Endothelial cell of umbilical vein (primary cell): Measurements from ENCODE around the gene VEGFC. TPM values are rescaled to one million over a fixed set of nuclear protein-coding genes. Genes with fewer than 3 reads are reported as not detected.

Experiments
- BruUV-seq: library from RNA; stranded (reverse); fragments of 400-500 nt; replicated peaks from 2 replicates; lab custom pipeline; 2021; lab: Mats Ljungman, UMichigan
- CTCF ChIA-PET: fragments of 300-600, 350-600 bp; sonication (Branson Sonifier 250); formaldehyde crosslinking; loops from one replicate; lab custom pipeline; 2021; ENCODE audit warnings: antibody characterized with exemption, inconsistent platforms; lab: Charles Lee
- POLR2A ChIA-PET: fragments of 300-600, 350-600 bp; sonication (Branson Sonifier 250); formaldehyde crosslinking; loops from one replicate; lab custom pipeline; 2021; ENCODE audit warnings: antibody characterized with exemption, inconsistent platforms; lab: Charles Lee
- DNase-seq: peaks from one replicate; pipeline ENCODE4 v3.0.0-alpha.2; 2011; ENCODE audit warnings: low read depth, low spot score
- FAIRE-seq: peaks from 2 replicates; lab custom pipeline; 2011; peaks lifted over from hg19 to GRCh38; lab: Jason Lieb, UNC
- H2AFZ ChIP-seq: 2 replicates; pipeline ENCODE4 v1.6.0; 2012; ENCODE audit warnings: low read depth, low read length, control low read depth, inconsistent platforms
- H3K27ac ChIP-seq: 2 replicates; pipeline ENCODE4 v1.5.1; 2011; ENCODE audit warnings: low read depth, mild to moderate bottlenecking, control low read depth, low read length, moderate library complexity; ENCODE audit not compliant: insufficient read depth
- H3K27me3 ChIP-seq, 2 experiments: 2 replicates each; pipeline versions ENCODE4 v1.6.0 to v1.6.1; 2011; ENCODE audit warnings: low read length in 2 of 2, mixed read lengths in 1 of 2; ENCODE audit not compliant: control insufficient read depth in 2 of 2, insufficient read depth in 2 of 2
- H3K36me3 ChIP-seq, 2 experiments: 2 replicates in 1 of 2; 3 replicates in 1 of 2; pipeline ENCODE4 v1.5.1; 2011; ENCODE audit warnings: low read length in 2 of 2, mild to moderate bottlenecking in 1 of 2, moderate library complexity in 1 of 2; ENCODE audit not compliant: control insufficient read depth in 2 of 2, insufficient read depth in 2 of 2; ENCODE audit errors: extremely low read depth in 1 of 2
- H3K4me1 ChIP-seq: 3 replicates; pipeline ENCODE4 v1.5.1; 2011; ENCODE audit warnings: mild to moderate bottlenecking, low read length; ENCODE audit not compliant: control insufficient read depth, insufficient read depth; ENCODE audit errors: extremely low read depth
- H3K4me2 ChIP-seq: 2 replicates; pipeline ENCODE4 v1.6.1; 2011; ENCODE audit warnings: low read length, control low read depth, mixed read lengths; ENCODE audit not compliant: insufficient read depth
- H3K4me3 ChIP-seq, 3 experiments: fragments of 200-600 bp in 1 of 3; sonication (generic), shearing (Covaris generic) in 1 of 3; replicated peaks in 1 of 3; 2 replicates each; pipeline ENCODE4 v1.5.1; 2011 to 2016; ENCODE audit warnings: control low read depth in 3 of 3, low read length in 3 of 3, mild to moderate bottlenecking in 2 of 3, inconsistent platforms in 1 of 3, low read depth in 1 of 3, moderate library complexity in 1 of 3; ENCODE audit not compliant: insufficient read depth in 1 of 3
- H3K79me2 ChIP-seq: 2 replicates; pipeline ENCODE4 v1.6.0; 2012; ENCODE audit warnings: low read length, inconsistent platforms; ENCODE audit not compliant: control insufficient read depth, insufficient read depth
- H3K9ac ChIP-seq: replicated peaks from 2 replicates; pipeline ENCODE3; 2011; ENCODE audit warnings: low read length, control low read depth; ENCODE audit not compliant: insufficient read depth; ENCODE audit errors: extremely low read depth
- H3K9me1 ChIP-seq: replicated peaks from 3 replicates; pipeline ENCODE4 v1.6.0; 2011; ENCODE audit warnings: mild to moderate bottlenecking, low read length; ENCODE audit not compliant: control insufficient read depth, insufficient read depth; ENCODE audit errors: extremely low read depth
- H3K9me3 ChIP-seq: replicated peaks from 2 replicates; pipeline ENCODE4 v1.5.1; 2012; ENCODE audit warnings: low read length, inconsistent platforms; ENCODE audit not compliant: control insufficient read depth, insufficient read depth
- H4K20me1 ChIP-seq: replicated peaks from 2 replicates; pipeline ENCODE3; 2011; ENCODE audit warnings: mild to moderate bottlenecking, low read length; ENCODE audit not compliant: control insufficient read depth, insufficient read depth; ENCODE audit errors: extremely low read depth
- CTCF ChIP-seq, 2 donors: IDR thresholded peaks; 1 replicate in 1 of 2; 2 replicates in 1 of 2; pipeline ENCODE4 v1.5.1; 2011; ENCODE audit warnings: low read length in 2 of 2, mild to moderate bottlenecking in 2 of 2, moderate library complexity in 2 of 2, control low read depth in 1 of 2, inconsistent platforms in 1 of 2, low read depth in 1 of 2; ENCODE audit not compliant: insufficient read depth in 1 of 2; ENCODE audit errors: extremely low read depth in 1 of 2
- EZH2 ChIP-seq: IDR thresholded peaks from 2 replicates; pipeline ENCODE4 v1.6.1; 2012; ENCODE audit warnings: borderline replicate concordance, low read depth, mild to moderate bottlenecking, moderate library complexity, low read length, inconsistent platforms; ENCODE audit not compliant: severe bottlenecking
- FOS ChIP-seq: IDR thresholded peaks from 2 replicates; pipeline ENCODE4 v1.6.1; 2011; ENCODE audit warnings: mild to moderate bottlenecking, low read length, moderate library complexity, borderline replicate concordance; ENCODE audit not compliant: insufficient read depth
- GATA2 ChIP-seq: IDR thresholded peaks from 2 replicates; pipeline ENCODE4 v1.7.0; 2011; ENCODE audit warnings: low read depth, mild to moderate bottlenecking, moderate library complexity, mixed read lengths, low read length; ENCODE audit not compliant: insufficient read length, insufficient read depth
- JUN ChIP-seq: IDR thresholded peaks from 2 replicates; pipeline ENCODE4 v1.6.1; 2011; ENCODE audit warnings: borderline replicate concordance, low read depth; ENCODE audit not compliant: insufficient read length, insufficient read depth
- MAX ChIP-seq: IDR thresholded peaks from 2 replicates; pipeline ENCODE4 v1.6.1; 2011; ENCODE audit not compliant: insufficient read depth, insufficient read length
- MYC ChIP-seq: IDR thresholded peaks from one replicate; pipeline ENCODE4 v1.6.1; 2011; ENCODE audit warnings: mild to moderate bottlenecking, low read depth, low read length
- POLR2A ChIP-seq: IDR thresholded peaks from 2 replicates; pipeline ENCODE4 v1.6.1; 2012; ENCODE audit warnings: low read depth, mild to moderate bottlenecking, control low read depth, low read length
- POLR2AphosphoS5 ChIP-seq: IDR thresholded peaks from 2 replicates; pipeline ENCODE4 v1.6.1; 2012; ENCODE audit warnings: low read depth, mild to moderate bottlenecking, control low read depth, low read length, moderate library complexity; ENCODE audit not compliant: insufficient read depth
- dilution Hi-C: fragments of 300-500 bp; cut with MboI; formaldehyde crosslinking; loops from one replicate; pipeline ENCODE4 v1.15.0; 2019; ENCODE audit warnings: low sequenced_read_pairs; ENCODE audit not compliant: extremely low pct_ligation_motif_present
- intact Hi-C: fragments of 100-400 bp; cut with micrococcal nuclease; formaldehyde crosslinking; loops from one replicate; pipeline ENCODE4 v1.10.0; 2022
- polyA plus RNA-seq, 4 experiments: library from polyadenylated mRNA; depleted of rRNA in 3 of 4; stranded (reverse) in 3 of 4; unstranded in 1 of 4; fragments of >200 nt; gene quantifications; 2 replicates each; pipeline versions ENCODE4 v1.2.1 to v1.2.3, GENCODE V29; 2011 to 2012; ENCODE audit warnings: missing spikeins in 1 of 4
- total RNA-seq: library from RNA; stranded (reverse); gene quantifications from 2 replicates; pipeline ENCODE4 v1.2.3, GENCODE V29; 2021

Gene VEGFC
- total and polyA plus RNA-seq, 2 donors (not counting 3 experiments of a cell fraction or from before 2014, with no cell fraction given) = 20.4 to 34.9 TPM

- Histone ChIP-seq H3K27me3 (no peaks in the 10 kb centered on the region), H3K79me2 (no peaks in the 10 kb centered on the region), H2AFZ (no peak overlapping the region), H3K4me3 (no peak overlapping the region), H3K4me2 (no peak overlapping the region), H3K27ac (no peak overlapping the region), H4K20me1 (no peaks in the 10 kb centered on the region), H3K9me1 (no peaks in the 10 kb centered on the region), H3K4me1 (peaks cover 2% of the 10 kb centered on the region), H3K36me3 (no peaks in the 10 kb centered on the region), H3K9me3 (no peaks in the 10 kb centered on the region), H3K9ac (no peak overlapping the region)
- no TSS peak for BruUV-seq
- dilution Hi-C loops = no loop called here
- POLR2A ChIA-PET = no interaction called here
- no peak for FAIRE-seq
- CTCF ChIA-PET = no interaction called here
- TF ChIP-seq CTCF (IDR thresholded peaks at IDR 0.05; ENCODE audit: extremely low read depth in 1 of 2, insufficient read depth in 1 of 2, low read depth in 1 of 2, low read length in 2 of 2) (no peak), FOS (no peak), GATA2 (no peak), JUN (no peak), EZH2 (no peak), POLR2AphosphoS5 (no peak), MYC (no peak), MAX (no peak), POLR2A (no peak)
- intact Hi-C loops = no loop called here
- DNase-seq = no peak
These were observed 6.9 kb upstream of the VEGFC start for GRCh38 chr4:176799653-176800052.
